Gastroesophageal sphincter (tissue), 4 donors: ENCODE results near the gene DLGAP3. TPM values are rescaled to one million over a fixed set of nuclear protein-coding genes. Genes with fewer than 3 reads are reported as not detected.

Experiments
- ATAC-seq: fragments of 150-250 bp; one replicate; pipeline ENCODE4 v1.9.1; 2016; ENCODE audit warnings: mild to moderate bottlenecking, moderate library complexity
- H3K27ac ChIP-seq, 4 donors: fragments of 200-600 bp; sonication (generic) in 3 of 4; 1 replicate in 3 of 4; 2 replicates in 1 of 4; pipeline ENCODE4 v1.5.1; 2016 to 2019
- H3K27me3 ChIP-seq: fragments of 200-600 bp; sonication (generic); one replicate; pipeline ENCODE4 v1.5.1; 2019
- H3K36me3 ChIP-seq, 2 donors: fragments of 200-600 bp; sonication (generic); one replicate each; pipeline ENCODE4 v1.5.1; 2019; ENCODE audit warnings: control low read depth in 1 of 2
- H3K4me1 ChIP-seq, 3 donors: fragments of 200-600 bp; sonication (generic); 1 replicate in 2 of 3; 2 replicates in 1 of 3; pipeline ENCODE4 v1.5.1; 2016 to 2019; ENCODE audit warnings: control low read depth in 2 of 3
- H3K4me3 ChIP-seq, 2 donors: fragments of 200-600 bp; sonication (generic); one replicate each; pipeline ENCODE4 v1.5.1; 2019; ENCODE audit warnings: mild to moderate bottlenecking in 1 of 2, moderate library complexity in 1 of 2
- H3K9me3 ChIP-seq, 3 donors: fragments of 200-600 bp; sonication (generic); one replicate each; pipeline ENCODE4 v1.5.1; 2017 to 2019; ENCODE audit warnings: control low read depth in 2 of 3
- EP300 ChIP-seq: sonication (generic); formaldehyde crosslinking; IDR thresholded peaks from one replicate; pipeline ENCODE4 v1.6.1; 2017; ENCODE audit warnings: antibody characterized with exemption, mild to moderate bottlenecking
- POLR2A ChIP-seq, 2 donors: fragments of 450-650 bp; IDR thresholded peaks; one replicate each; pipeline ENCODE4 v1.6.1; 2017; ENCODE audit warnings: antibody characterized with exemption in 2 of 2, mild to moderate bottlenecking in 2 of 2, moderate library complexity in 1 of 2
- POLR2AphosphoS5 ChIP-seq: sonication (generic); formaldehyde crosslinking; IDR thresholded peaks from one replicate; pipeline ENCODE4 v1.6.1; 2017; ENCODE audit warnings: antibody characterized with exemption
- WGBS, 2 donors: methylation state at CpG; one replicate each; pipeline ENCODE4 v1.1.5; 2018; ENCODE audit warnings: low coverage in 1 of 2; 5-methylcytosine and 5-hydroxymethylcytosine counted together
- total RNA-seq, 4 donors: library from RNA; depleted of rRNA; stranded (reverse); fragments of >200 nt; gene quantifications; one replicate each; pipeline ENCODE4 v1.1.0, GENCODE V29; 2016
- TF ChIP-seq, protein P1 (sequence below), 4 experiments: fragments of 200-600 bp in 2 of 4; fragments of 450-650 bp in 2 of 4; sonication (generic) in 1 of 4; IDR thresholded peaks; one replicate each; pipeline ENCODE4 v1.5.1; 2017 to 2019; ENCODE audit warnings: antibody characterized with exemption in 4 of 4, mild to moderate bottlenecking in 2 of 4, moderate library complexity in 2 of 4

Gene DLGAP3
- total RNA-seq, 4 donors from 2014 or later: 0.12 to 0.13 TPM; not detected in 2

DNA sequence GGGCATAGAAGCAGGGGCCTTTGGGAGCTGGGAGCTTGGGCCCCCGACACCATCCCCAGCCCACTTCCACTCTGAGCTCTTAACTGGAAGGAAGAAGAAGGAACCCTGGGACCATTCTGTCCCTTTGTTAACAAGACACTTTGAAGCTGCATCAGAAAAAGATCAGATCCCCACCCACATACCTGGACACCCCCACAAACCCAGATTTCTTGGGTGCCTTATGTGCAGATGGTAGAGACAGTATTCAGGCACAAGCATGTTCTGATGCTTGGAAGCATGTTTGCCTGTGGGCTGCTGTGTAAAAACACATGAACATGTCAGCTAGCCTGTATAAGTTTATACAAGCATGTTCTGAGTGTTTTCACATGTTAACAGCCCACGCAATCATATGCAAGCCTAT, 3.7 kb downstream of the DLGAP3 start:
- no peak for ATAC-seq
- 91 to 93% methylated on average over 2 of the region's 2 CpGs for WGBS, 2 donors
- H3K9me3 ChIP-seq: no peaks in the 10 kb centered on the region
- no peaks in the 10 kb centered on the region for H3K36me3 ChIP-seq
- H3K4me3 ChIP-seq: no peak overlapping the region
- peaks cover 97% of the 10 kb centered on the region for H3K27me3 ChIP-seq
- H3K4me1 ChIP-seq: peaks cover 0 to 23% (median 11%) of the 10 kb centered on the region in 3 donors
- TF ChIP-seq POLR2A (IDR thresholded peaks at IDR 0.05): no peak
- no peak for TF ChIP-seq EP300
- TF ChIP-seq, protein P1, sequence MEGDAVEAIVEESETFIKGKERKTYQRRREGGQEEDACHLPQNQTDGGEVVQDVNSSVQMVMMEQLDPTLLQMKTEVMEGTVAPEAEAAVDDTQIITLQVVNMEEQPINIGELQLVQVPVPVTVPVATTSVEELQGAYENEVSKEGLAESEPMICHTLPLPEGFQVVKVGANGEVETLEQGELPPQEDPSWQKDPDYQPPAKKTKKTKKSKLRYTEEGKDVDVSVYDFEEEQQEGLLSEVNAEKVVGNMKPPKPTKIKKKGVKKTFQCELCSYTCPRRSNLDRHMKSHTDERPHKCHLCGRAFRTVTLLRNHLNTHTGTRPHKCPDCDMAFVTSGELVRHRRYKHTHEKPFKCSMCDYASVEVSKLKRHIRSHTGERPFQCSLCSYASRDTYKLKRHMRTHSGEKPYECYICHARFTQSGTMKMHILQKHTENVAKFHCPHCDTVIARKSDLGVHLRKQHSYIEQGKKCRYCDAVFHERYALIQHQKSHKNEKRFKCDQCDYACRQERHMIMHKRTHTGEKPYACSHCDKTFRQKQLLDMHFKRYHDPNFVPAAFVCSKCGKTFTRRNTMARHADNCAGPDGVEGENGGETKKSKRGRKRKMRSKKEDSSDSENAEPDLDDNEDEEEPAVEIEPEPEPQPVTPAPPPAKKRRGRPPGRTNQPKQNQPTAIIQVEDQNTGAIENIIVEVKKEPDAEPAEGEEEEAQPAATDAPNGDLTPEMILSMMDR (IDR thresholded peaks at IDR 0.05): no peak
- no peak for TF ChIP-seq POLR2AphosphoS5
- H3K27ac ChIP-seq: no peak overlapping the region

DNA sequence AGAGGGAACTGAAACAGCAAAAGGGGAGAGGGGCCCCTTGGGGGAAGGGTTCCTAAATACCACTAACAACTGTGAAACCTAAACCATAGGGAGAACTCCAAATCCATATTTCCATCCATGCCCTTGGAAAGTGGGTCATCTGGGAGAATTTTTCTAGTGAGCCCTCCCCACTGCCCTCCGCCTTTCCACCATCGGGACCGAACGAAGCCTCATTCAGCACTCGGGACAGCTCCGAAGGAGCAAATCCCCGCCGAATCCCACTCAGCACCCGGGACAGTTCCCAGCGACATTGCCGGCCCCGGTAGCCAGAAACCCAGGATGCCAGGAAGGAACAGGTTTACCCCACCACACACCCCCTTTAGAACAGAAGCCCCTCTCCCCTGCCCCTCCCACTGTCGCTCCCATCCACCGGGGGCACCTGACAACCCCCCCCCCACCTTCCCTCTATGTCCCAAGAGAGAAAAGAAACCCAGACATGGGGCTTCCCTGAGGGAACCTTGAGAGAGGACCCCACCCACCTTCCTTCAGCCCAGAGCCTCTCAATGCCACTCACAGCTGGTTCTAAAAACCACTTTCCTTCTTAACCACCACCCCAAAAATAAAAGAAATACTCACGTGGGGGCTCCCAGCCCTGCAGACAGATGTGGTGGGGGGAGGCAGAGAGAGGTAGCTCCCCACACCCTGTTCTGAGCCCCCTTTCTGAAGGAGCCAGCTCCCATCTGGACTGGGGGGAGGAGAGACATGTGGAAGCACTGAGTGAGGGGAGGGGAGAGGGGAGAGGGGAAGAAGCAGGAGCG, 4.5 kb downstream of the DLGAP3 start:
- WGBS, 2 donors: 0 to 20% methylated on average over 1 of the region's 16 CpGs
- TF ChIP-seq POLR2AphosphoS5 (no peak), POLR2A (IDR thresholded peaks at IDR 0.05) (no peak), EP300 (no peak)
- TF ChIP-seq, protein P1 (IDR thresholded peaks at IDR 0.05): no peak
- Histone ChIP-seq H3K36me3 (no peaks in the 10 kb centered on the region), H3K27me3 (peaks cover 97% of the 10 kb centered on the region), H3K27ac (no peak overlapping the region), H3K9me3 (no peaks in the 10 kb centered on the region), H3K4me3 (no peak overlapping the region), H3K4me1 (peaks cover 0 to 18% (median 9%) of the 10 kb centered on the region in 3 donors)
- no peak for ATAC-seq

DNA sequence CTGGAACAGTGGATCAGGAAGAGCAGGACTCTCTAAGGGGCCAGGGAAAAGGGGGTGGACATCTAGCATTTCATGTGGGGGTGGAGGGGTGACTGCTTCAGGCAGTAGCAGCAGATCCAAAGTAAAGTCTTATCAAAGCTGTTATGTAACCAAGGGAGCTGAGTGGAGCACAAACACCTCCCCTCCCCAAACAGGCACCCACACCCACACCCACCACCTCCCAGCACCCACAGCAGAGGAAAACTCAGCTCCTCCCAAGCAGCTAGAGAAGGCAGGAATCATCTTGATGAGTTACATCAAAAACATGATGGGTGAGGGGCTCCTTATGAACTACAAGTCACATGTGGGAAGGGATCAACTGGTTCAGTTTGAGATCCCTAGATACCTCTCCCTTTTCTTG, 6.0 kb downstream of the DLGAP3 start:
- Histone ChIP-seq H3K9me3 (no peaks in the 10 kb centered on the region), H3K4me1 (peaks cover 0 to 3% (median 0%) of the 10 kb centered on the region in 3 donors), H3K4me3 (no peak overlapping the region), H3K27me3 (peaks cover 97% of the 10 kb centered on the region), H3K27ac (no peak overlapping the region), H3K36me3 (no peaks in the 10 kb centered on the region)
- TF ChIP-seq EP300 (no peak), POLR2AphosphoS5 (no peak), POLR2A (IDR thresholded peaks at IDR 0.05) (no peak)
- TF ChIP-seq, protein P1 (IDR thresholded peaks at IDR 0.05): no peak
- ATAC-seq: no peak

DNA sequence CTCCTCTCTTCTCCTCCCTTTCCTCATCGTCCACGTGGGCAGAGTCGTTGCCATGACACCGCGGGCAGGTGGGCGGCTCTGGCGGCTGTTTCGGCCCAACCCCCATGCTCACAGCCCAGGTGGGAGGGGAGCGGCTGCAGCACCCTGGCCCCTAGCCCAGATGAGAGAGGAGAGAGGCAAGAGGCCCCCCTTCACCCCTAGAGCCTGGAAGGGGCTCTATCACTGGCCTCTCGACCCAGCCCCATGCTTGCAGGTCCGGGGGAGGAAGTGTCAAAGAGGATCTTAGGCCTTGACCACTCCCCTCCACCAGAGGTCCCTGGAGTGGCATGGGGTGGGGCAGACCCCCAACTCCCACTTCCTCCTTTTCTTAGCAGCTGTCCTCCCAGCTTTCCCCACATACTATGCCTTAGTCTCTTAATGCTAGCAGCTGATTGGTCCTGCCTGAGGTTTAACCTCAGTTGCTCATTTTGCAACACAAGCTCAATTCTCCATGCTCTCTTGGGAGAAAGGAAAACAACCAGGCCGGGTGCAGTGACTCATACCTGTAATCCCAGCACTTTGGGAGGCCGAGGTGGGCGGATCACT, 10.4 kb downstream of the DLGAP3 start:
- no peaks in the 10 kb centered on the region for H3K36me3 ChIP-seq
- no peaks in the 10 kb centered on the region for H3K4me1 ChIP-seq
- peak; percentile 43 for ATAC-seq
- TF ChIP-seq, protein P1 (IDR thresholded peaks at IDR 0.05): no peak
- TF ChIP-seq EP300: no peak
- no peak overlapping the region for H3K27ac ChIP-seq
- no peak overlapping the region for H3K4me3 ChIP-seq
- peaks cover 76% of the 10 kb centered on the region for H3K27me3 ChIP-seq
- WGBS, 2 donors: 4 to 21% methylated on average over 3 to 5 of the region's 14 CpGs
- no peaks in the 10 kb centered on the region for H3K9me3 ChIP-seq

DNA sequence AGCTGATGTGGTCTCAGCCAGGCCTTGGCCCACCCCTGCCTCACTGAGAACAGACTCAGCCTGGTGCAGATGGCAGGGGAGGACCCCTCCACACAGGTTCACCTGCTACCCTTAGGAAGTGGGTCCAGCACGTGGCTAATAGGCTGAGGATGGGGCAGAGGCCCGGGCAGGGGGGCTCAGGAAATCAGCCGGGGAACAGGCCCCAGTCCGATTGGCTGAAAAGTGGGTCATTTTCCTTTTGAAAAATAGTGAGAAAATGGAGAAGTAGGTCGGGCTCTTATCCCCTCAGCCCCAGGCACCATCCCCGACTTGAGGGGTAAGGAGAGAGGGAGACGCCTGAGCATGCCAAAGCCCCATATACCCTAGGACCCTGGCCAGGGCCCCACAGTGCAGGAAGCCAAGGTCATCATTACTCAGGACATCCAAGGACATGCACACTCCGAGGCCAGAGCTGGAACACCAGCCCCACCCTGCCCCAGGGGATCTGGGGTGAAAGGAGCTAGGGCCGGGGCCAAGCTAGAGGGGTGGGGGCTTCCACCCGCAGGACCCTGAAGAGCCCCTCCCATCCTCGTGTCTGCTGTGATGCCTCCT, 11.0 kb downstream of the DLGAP3 start:
- Histone ChIP-seq H3K27ac (no peak overlapping the region), H3K27me3 (peaks cover 73% of the 10 kb centered on the region), H3K36me3 (no peaks in the 10 kb centered on the region), H3K4me1 (no peaks in the 10 kb centered on the region), H3K9me3 (no peaks in the 10 kb centered on the region), H3K4me3 (no peak overlapping the region)
- no peak for ATAC-seq
- TF ChIP-seq, protein P1 (IDR thresholded peaks at IDR 0.05): no peak
- TF ChIP-seq POLR2A (IDR thresholded peaks at IDR 0.05): no peak
- TF ChIP-seq POLR2AphosphoS5: no peak
- no peak for TF ChIP-seq EP300
- 33 to 34% methylated on average over 7 of the region's 11 CpGs for WGBS, 2 donors
